Right lobe of liver (tissue), 6 donors: ENCODE data around the gene POM121. TPM values are rescaled to one million over a fixed set of nuclear protein-coding genes. Genes with fewer than 3 reads are reported as not detected.
"Not testable (repeated sequence)": the region's sequence is repeated elsewhere in the genome, so short reads cannot be mapped to it uniquely, and the experiment has no call there.

ENCODE experiments used
- ATAC-seq, 4 donors: fragments of 200-7000 bp; cut with Tn5 transposase; one replicate each; pipeline ENCODE4 v1.9.1; 2020; ENCODE audit warnings: mild to moderate bottlenecking in 4 of 4, moderate library complexity in 4 of 4
- DNase-seq, 3 donors: peaks; one replicate each; pipeline ENCODE4 v3.0.0-alpha.2; 2020
- H3K27ac ChIP-seq, 3 donors: fragments of 200-600 bp; one replicate each; pipeline ENCODE4 v1.8.0; 2022
- H3K27me3 ChIP-seq, 2 donors: fragments of 200-600 bp; one replicate each; pipeline ENCODE4 v1.8.0; 2022
- H3K36me3 ChIP-seq, 4 donors: fragments of 200-600 bp; sonication (generic) in 1 of 4; one replicate each; pipeline versions ENCODE4 v1.5.1 to v1.8.0; 2017 to 2022; ENCODE audit warnings: control low read depth in 1 of 4
- H3K4me1 ChIP-seq, 4 donors: fragments of 200-600 bp; sonication (generic) in 1 of 4; one replicate each; pipeline versions ENCODE4 v1.5.1 to v1.8.0; 2017 to 2022; ENCODE audit warnings: control low read depth in 1 of 4
- H3K4me3 ChIP-seq, 3 donors: fragments of 200-600 bp; one replicate each; pipeline ENCODE4 v1.8.0; 2022
- H3K9me3 ChIP-seq, 4 donors: fragments of 200-600 bp; sonication (generic) in 1 of 4; one replicate each; pipeline versions ENCODE4 v1.5.1 to v1.8.0; 2017 to 2022; ENCODE audit warnings: control low read depth in 1 of 4
- POLR2A ChIP-seq: fragments of 450-650 bp; IDR thresholded peaks from one replicate; pipeline ENCODE4 v1.6.1; 2017; ENCODE audit warnings: antibody characterized with exemption, mild to moderate bottlenecking
- WGBS: methylation state at CpG from one replicate; pipeline ENCODE4 v1.1.6; 2018; ENCODE audit warnings: low coverage, low lambda C conversion rate; ENCODE audit not compliant: insufficient coverage; ENCODE audit errors: missing lambda C conversion rate; 5-methylcytosine and 5-hydroxymethylcytosine counted together
- intact Hi-C, 2 donors: fragments of 100-400 bp; cut with DNase I; formaldehyde crosslinking; loops; one replicate each; pipeline versions ENCODE4 v1.11.2 to v1.14.1; 2022
- long read RNA-seq: library from polyadenylated mRNA; unstranded; transcript quantifications from one replicate; pipeline ENCODE4 v2.0.0, GENCODE V29; 2019
- total RNA-seq, 6 experiments: library from RNA; depleted of rRNA in 2 of 6; stranded (reverse); fragments of >200 nt in 2 of 6; fragmentation: NEBNext Ultra II Directional in 3 of 6; extraction: Animal tissue kit (Norgen Biotek cat#: 25700) in 3 of 6; gene quantifications; one replicate each; pipeline versions ENCODE4 v1.1.0 to v1.2.4, GENCODE V29; 2016 to 2023
- TF ChIP-seq, protein P1 (sequence below), 4 donors: fragments of 200-600 bp in 3 of 4; fragments of 450-650 bp in 1 of 4; IDR thresholded peaks; one replicate each; pipeline versions ENCODE4 v1.5.1 to v1.8.0; 2016 to 2022; ENCODE audit warnings: antibody characterized with exemption in 4 of 4, mild to moderate bottlenecking in 2 of 4
- donor health status: DM: no; HTN: yes; CAD: no.
- donor health status: DM: no; HTN: no; CAD: no.
- donor health status: DM: no; HTN: no; CAD: no.
- donor health status: DM: no; HTN: yes; CAD: no.
- donor health status: DM: no; HTN: yes; CAD: no.

POM121 gene
- total RNA-seq: 10 to 100 TPM; 14.2 to 19.0 (median 16.6) TPM
- long read RNA-seq, partial matches to known transcripts: 0 of 5 reads
- long read RNA-seq, other reads (novel, unspliced or antisense): 5 of 5 reads

DNA sequence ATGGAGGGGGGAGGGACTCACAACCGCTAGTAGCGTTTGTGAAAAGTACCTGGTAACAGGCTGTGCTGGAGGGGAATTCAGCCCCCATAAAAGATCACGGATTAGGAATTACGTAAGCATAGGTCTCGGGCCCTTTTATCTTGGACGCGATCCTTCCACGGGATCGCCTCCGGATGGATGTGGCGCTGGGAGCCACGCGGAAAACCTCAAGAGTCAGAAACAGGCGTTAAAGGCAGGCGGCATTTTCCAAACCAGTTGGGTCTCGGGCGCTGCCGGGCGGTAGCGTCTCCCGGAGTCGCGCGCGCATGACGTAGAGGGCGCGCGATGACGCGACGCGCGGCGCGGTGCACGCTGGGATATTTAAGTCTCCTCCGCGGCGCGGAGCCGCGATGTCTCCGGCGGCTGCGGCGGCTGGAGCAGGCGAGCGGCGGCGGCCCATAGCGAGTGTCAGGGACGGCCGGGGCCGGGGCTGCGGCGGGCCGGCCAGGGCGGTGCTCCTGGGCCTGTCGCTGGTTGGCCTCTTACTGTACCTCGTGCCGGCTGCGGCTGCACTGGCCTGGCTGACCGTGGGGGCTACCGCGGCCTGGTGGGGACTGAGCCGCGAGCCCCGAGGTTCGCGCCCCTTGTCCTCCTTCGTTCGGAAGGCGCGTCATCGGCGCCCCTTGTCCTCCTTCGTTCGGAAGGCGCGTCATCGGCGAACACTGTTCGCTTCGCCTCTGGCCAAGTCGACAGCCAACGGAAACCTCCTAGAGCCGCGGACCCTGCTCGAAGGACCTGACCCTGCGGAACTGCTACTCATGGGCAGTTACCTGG lies at the start of gene POM121:
Gene POM121, plus strand, starts transcription at position 363 of the 813 bp plus-strand sequence. Its CDS starts 27 bp downstream, at position 390.
- Histone ChIP-seq H3K36me3 (peaks cover 0 to 37% (median 17%) of the 10 kb centered on the region in 4 donors), H3K9me3 (no peaks in the 10 kb centered on the region), H3K4me3 (peak within 1 kb of the TSS; percentile 80 to 81 (median 81)), H3K27ac (peak within 1 kb of the TSS; percentile 79 to 91 (median 89)), H3K27me3 (no peaks in the 10 kb centered on the region), H3K4me1 (peaks cover 0 to 11% (median 5%) of the 10 kb centered on the region in 4 donors)
- intact Hi-C loops: no loop called here
- ATAC-seq: peak; percentile 93 to 97 (median 96)
- TF ChIP-seq, protein P1, sequence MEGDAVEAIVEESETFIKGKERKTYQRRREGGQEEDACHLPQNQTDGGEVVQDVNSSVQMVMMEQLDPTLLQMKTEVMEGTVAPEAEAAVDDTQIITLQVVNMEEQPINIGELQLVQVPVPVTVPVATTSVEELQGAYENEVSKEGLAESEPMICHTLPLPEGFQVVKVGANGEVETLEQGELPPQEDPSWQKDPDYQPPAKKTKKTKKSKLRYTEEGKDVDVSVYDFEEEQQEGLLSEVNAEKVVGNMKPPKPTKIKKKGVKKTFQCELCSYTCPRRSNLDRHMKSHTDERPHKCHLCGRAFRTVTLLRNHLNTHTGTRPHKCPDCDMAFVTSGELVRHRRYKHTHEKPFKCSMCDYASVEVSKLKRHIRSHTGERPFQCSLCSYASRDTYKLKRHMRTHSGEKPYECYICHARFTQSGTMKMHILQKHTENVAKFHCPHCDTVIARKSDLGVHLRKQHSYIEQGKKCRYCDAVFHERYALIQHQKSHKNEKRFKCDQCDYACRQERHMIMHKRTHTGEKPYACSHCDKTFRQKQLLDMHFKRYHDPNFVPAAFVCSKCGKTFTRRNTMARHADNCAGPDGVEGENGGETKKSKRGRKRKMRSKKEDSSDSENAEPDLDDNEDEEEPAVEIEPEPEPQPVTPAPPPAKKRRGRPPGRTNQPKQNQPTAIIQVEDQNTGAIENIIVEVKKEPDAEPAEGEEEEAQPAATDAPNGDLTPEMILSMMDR (IDR thresholded peaks at IDR 0.05): no peak
- TF ChIP-seq POLR2A: peak; percentile 73
- peak; percentile 76 to 86 (median 85) for DNase-seq
- WGBS: 0% methylated on average over 13 of the region's 91 CpGs

DNA sequence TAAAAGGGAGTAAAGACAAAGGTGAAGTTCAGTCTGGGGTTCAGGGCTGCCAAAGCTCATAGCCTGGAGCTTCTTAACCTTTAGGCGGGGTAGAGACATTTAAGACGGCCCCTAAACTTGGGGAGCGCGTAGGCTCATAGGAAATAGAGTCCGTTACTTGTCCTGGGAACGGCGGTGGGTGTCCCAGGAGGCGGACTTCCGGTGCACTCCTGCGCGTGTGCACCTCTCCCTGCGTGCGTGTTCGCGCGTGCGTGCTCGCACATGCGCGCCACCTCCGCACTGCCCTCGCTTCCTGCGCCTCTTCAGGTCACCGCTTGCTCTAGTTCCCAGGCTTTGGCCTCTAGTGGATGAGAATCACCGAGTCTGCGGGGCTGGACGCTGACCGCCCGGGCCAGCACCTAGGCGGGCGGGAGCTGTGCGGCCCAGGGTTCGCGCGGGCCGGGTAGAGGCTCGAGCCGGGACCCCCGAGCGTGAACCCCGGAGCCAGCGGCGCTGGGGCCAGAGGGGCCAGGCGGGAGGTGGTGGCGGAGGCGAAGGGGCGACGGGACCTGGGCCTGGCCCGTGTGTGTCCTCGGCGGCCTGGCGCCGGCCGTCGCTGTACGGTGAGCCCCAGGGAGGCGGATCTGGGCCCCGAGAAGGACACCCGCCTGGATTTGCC lies 45.7 kb upstream of the POM121 start:
- ATAC-seq: peak; percentile 99 to 100 (median 100)
- DNase-seq: peak; percentile 87 to 92 (median 91)
- 0% methylated on average over 11 of the region's 59 CpGs for WGBS
- H3K27me3 ChIP-seq, H3K4me1 ChIP-seq, intact Hi-C loops, H3K9me3 ChIP-seq, H3K36me3 ChIP-seq: not testable (repeated sequence)
- Histone ChIP-seq H3K27ac (peak overlapping the region; percentile 84 to 96 (median 92)), H3K4me3 (peak overlapping the region; percentile 71 to 83 (median 74))
- TF ChIP-seq POLR2A: peak; percentile 75

DNA sequence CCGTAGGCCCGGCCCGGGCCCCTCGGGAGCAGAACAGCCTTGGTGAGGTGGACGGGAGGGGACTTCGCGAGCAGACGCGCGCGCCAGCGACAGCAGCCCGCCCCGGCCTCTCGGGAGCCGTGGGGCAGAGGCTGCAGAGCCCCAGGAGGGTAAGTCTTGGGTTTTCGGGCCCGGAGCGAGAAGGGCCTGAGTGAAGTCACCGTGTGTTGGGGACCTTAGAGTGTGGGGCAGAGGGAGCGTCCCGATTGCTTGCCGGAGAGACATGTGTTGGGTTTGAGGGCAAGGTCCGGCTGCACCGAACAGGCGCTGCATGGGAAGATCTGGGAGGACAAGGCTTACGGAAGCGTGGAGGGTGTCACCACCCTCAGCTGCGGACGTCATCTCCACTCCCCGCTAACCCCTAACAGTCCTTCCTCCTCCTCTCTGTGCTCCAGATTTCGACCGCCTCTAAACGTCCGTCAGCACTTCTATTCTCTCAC lies 45.1 kb upstream of the POM121 start:
- Histone ChIP-seq H3K4me3 (peak overlapping the region; percentile 71 to 83 (median 74)), H3K27ac (peak overlapping the region; percentile 84 to 96 (median 92))
- intact Hi-C loops, H3K9me3 ChIP-seq, H3K36me3 ChIP-seq, H3K27me3 ChIP-seq, H3K4me1 ChIP-seq: not testable (repeated sequence)
- DNase-seq: peak; percentile 82 to 90 (median 89)
- 0% methylated on average over 7 of the region's 35 CpGs for WGBS
- peak; percentile 53 to 69 (median 62) for ATAC-seq
- peak; percentile 31 for TF ChIP-seq POLR2A

DNA sequence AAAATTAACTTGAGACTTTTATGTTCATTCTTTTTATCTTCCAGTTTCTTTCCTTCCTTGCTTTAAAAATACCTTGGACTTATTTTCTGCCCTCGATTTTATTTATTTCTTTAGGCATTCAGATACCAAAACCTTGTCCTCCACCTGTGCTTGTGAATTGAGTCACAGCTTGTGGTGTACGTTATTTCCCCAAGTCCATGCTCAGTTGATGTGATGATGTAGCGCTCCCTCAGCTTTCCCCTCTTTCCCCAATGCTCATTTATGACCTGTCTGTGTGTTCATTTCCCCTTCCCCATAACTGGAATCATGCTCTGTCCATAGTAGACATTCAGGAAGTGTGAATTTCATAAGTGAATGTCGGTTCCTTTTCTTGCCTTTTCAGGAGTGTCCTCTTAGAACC lies 33.1 kb upstream of the POM121 start:
- DNase-seq, H3K4me3 ChIP-seq, H3K27ac ChIP-seq, H3K9me3 ChIP-seq, H3K4me1 ChIP-seq, H3K27me3 ChIP-seq, intact Hi-C loops: not testable (repeated sequence)
- H3K36me3 ChIP-seq: peaks cover 0 to 36% (median 13%) of the 10 kb centered on the region in 4 donors
- WGBS: 70% methylated on average over 4 of the region's 4 CpGs
- ATAC-seq: peak in 1 of 4 donors; percentile 18

DNA sequence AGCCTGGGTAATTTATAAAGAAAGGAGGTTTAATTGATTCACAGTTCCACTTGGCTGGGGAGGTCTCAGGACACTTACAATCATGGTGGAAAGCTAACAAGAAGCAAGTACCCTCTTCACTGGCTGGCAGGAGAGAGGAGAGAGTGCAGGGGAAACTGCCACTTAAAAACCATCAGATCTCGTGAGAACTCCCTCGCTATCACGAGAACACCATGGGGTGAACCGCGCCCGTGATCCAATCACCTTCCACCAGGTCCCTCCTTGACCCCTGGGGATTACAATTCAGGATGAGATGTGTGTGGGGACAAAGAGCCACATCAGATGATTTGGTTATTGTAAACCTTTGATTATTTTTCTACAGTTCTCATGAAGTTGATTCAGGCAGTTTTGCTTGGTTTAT lies 20.2 kb upstream of the POM121 start:
- H3K4me1 ChIP-seq, H3K4me3 ChIP-seq, H3K9me3 ChIP-seq, H3K27ac ChIP-seq, intact Hi-C loops, H3K27me3 ChIP-seq, DNase-seq, ATAC-seq: not testable (repeated sequence)
- peaks cover 0 to 33% (median 2%) of the 10 kb centered on the region in 4 donors for H3K36me3 ChIP-seq
- WGBS: 97% methylated on average over 5 of the region's 6 CpGs

DNA sequence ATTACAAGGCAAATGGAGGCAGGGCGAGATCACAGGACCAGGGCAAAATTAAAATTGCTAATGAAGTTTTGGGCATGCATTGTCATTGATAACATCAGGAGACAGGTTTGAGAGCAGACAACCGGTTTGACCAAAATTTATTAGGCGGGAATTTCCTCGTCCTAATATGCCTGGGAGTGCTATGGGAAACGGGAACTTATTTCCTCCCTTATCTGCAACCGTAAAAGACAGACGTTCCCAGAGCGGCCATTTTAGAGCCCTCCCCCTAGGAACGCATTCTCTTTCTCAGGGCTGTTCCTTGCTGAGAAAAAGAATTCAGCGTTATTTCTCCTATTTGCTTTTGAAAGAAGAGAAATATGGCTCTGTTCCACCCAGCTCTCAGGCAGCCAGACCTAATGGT lies 16.5 kb upstream of the POM121 start:
- ATAC-seq, intact Hi-C loops, H3K27me3 ChIP-seq, H3K27ac ChIP-seq, DNase-seq, H3K36me3 ChIP-seq, H3K9me3 ChIP-seq, H3K4me3 ChIP-seq: not testable (repeated sequence)
- H3K4me1 ChIP-seq: peaks cover 0 to 10% (median 3%) of the 10 kb centered on the region in 4 donors
- 84% methylated on average over 10 of the region's 10 CpGs for WGBS

DNA sequence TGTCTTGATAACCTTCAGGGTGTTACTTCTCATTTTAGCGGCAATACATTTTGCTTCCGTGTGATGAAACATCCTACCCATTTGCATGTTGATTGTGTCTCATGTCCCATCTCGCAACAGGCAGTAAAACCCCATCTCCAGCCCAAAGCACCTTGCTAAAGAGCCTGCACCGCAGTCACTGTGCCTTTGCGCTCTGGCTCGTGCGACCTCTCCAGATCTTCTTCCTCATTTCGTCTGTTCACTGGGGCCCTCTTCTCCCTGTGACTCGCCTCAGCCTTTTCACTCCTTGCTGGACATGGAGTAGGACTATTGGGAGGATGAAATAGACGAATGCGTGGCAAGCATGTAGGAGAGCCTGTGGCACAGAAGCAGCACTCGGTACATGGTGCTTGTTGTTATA lies 13.5 kb upstream of the POM121 start:
- peak overlapping the region in 1 of 3 donors; percentile 69 for H3K27ac ChIP-seq
- intact Hi-C loops, DNase-seq, H3K4me3 ChIP-seq, H3K27me3 ChIP-seq, H3K9me3 ChIP-seq, H3K36me3 ChIP-seq, ATAC-seq: not testable (repeated sequence)
- 75% methylated on average over 4 of the region's 12 CpGs for WGBS
- H3K4me1 ChIP-seq: peaks cover 0 to 34% (median 8%) of the 10 kb centered on the region in 4 donors

DNA sequence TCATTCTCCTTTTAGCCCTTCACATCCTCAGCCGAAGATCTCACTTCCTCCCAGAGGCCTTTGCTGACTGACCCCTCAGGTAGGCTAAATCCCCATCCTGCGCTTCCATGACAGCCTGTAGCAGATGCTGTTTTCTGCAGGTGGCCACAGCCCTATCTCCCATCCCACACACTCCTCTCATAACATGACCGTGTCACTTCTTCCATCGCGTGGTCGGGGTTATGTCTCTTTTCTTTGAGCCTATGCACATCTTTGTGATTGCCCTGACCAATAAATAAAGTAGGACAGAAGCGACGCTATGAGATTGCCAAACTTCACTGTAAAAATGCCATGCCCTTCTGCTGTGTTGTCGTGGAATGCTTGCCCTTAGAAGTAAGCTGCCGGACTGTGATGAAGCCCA lies 11.1 kb upstream of the POM121 start:
- Histone ChIP-seq H3K4me1 (peaks cover 0 to 44% (median 8%) of the 10 kb centered on the region in 4 donors), H3K27ac (peak overlapping the region in 2 of 3 donors; percentile 91 to 93)
- DNase-seq, intact Hi-C loops, H3K9me3 ChIP-seq, H3K4me3 ChIP-seq, H3K27me3 ChIP-seq, H3K36me3 ChIP-seq, ATAC-seq: not testable (repeated sequence)
- 67% methylated on average over 10 of the region's 10 CpGs for WGBS
